ENCODE results near the gene HDAC4.

DNA sequence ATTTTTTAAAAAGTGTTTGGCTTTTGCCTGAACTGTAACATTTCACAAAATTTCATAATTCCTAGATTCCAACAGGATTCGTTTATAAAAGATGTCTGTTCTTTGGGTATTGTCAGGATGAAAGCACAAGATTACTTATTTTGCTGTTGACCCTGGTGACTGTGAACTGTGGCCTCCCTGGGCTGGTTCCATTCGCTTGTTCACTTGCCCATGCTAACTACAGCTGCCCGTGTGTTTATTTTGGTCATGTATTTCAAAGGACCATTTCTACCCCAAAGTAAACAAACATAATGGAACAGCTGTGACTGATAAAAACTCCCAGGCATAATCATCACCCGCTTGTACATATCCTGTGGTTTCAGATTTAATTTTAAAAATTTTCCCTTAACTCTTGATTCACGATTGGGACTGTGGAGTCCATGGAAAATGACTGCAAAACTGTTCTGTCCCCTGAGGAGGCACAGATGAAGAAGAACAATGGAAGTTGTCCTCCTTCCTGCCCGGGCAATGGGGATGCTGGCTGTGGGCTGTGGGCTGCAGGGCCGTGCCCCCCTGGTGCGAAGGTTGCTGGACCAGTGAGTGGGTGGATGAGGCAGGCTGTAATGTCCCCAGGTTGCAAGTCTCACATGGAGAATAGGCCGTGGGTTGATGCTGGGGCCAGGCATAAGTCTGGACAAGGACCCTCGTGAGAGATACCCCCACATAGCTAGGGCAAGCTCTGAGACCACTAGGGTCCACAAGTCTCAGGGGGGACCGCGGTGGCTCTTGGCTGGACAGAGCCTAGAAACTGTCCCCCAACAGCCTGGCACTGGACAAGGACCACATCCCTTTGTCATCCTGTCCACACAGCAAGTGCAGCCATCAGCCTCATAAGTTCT lies 28.9 kb upstream of the HDAC4 start:
- TF ChIP-seq, protein P1, sequence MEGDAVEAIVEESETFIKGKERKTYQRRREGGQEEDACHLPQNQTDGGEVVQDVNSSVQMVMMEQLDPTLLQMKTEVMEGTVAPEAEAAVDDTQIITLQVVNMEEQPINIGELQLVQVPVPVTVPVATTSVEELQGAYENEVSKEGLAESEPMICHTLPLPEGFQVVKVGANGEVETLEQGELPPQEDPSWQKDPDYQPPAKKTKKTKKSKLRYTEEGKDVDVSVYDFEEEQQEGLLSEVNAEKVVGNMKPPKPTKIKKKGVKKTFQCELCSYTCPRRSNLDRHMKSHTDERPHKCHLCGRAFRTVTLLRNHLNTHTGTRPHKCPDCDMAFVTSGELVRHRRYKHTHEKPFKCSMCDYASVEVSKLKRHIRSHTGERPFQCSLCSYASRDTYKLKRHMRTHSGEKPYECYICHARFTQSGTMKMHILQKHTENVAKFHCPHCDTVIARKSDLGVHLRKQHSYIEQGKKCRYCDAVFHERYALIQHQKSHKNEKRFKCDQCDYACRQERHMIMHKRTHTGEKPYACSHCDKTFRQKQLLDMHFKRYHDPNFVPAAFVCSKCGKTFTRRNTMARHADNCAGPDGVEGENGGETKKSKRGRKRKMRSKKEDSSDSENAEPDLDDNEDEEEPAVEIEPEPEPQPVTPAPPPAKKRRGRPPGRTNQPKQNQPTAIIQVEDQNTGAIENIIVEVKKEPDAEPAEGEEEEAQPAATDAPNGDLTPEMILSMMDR (IDR thresholded peaks at IDR 0.05; ENCODE audit: poor library complexity) = no peak
- no peak for TF ChIP-seq EZH2phosphoT487 (IDR thresholded peaks at IDR 0.05; ENCODE audit: low read depth, severe bottlenecking, unreplicated experiment)
